Cortex of kidney (tissue), 1 donor: ENCODE measurements around the gene DCAKD.

Experiments
- DNase-seq: peaks from one replicate; lab custom pipeline; 2025; lab: John Stamatoyannopoulos, UW

DCAKD gene

GRCh38 chr17:44999433-44999832 lies 52.0 kb downstream of the DCAKD start:
- no peak for DNase-seq

GRCh38 chr17:44998646-44999045 lies 52.8 kb downstream of the DCAKD start:
- DNase-seq: no peak

DNA sequence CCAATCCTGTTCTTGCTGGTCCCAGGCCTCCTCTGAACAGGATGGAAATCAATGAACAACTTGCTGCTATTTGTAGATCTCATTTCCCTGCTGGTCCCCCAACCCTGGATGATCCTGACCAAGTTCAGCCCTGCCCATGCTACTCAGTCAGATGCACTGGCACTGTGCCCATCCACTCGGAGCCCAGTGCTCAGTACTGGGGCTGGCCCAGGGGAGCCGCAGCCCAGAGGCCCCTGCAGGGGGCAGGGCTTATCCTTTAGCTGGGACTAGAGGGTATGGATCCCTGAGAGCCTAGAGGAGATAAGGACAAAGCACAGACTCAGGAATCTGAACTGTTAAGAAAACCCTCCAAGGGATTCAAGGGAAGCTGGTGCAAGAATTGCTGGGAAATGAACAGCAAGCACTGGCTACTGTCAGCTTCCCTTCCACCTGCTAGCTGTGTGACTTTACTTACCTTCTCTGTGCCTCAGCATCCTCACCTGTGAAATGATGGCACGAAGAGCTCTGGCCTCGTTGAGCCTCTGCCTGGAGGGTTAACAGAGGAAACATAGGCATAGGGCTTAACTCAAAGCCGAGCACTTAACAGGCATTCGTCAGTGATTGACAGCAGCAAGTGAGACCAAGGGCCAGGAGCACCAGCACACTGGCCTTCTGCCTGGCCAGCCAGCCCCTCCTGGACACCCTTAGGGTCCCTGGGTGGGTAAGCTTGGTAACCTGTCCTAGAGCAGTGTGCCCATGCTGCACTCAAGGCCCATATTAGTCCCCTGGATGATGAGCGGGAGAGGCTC lies 53.5 kb downstream of the DCAKD start:
- no peak for DNase-seq

DNA sequence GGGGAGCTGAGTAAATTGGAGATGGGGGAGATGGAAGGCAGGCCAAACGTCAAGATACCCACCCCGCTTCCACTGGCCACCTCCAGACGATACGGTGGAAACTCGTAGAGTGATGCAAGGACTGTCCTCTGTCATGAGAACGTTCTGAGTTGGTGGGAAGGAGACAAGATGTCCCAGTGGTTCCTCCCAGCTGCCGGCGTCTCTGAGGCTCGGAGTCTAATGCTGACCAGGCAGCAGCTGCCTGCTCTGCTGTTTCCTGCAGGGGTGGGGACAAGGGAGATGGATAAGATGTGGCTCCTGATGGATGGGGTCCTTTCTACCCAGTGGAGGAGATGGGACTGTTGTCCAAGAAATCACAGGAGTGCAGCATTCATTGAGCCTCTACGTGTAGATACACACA lies 55.1 kb downstream of the DCAKD start:
- DNase-seq: no peak

DNA sequence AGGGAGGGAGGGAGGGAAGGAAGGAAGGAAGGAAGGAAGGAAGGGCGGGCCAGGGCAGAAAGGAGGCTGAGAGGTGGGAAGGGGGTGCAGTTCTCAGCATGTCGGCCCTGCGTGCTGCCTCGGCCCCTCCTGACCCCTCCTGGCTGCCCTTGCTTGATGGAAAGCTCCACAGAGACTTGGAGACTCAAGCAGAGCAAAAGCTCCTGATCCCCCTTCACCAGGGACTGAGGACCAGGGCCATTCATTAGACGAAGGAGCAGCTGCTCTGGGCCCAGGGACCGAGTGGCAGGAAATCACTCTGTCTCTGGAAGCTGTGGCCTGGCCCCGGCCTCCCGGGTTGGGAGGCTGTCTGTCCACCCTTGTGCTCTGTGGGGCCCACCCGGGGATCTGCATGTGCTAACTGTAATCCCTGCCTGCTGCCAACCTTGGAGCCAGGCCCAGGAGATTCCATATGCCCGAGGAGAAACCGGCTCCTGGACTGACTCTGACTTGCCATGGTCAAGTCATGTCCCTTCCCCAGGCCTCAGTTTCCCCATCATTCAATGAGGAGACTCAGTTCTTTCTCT lies 55.9 kb downstream of the DCAKD start:
- no peak for DNase-seq

GRCh38 chr17:44992242-44992939 lies 59.0 kb downstream of the DCAKD start:
- DNase-seq: no peak

DNA sequence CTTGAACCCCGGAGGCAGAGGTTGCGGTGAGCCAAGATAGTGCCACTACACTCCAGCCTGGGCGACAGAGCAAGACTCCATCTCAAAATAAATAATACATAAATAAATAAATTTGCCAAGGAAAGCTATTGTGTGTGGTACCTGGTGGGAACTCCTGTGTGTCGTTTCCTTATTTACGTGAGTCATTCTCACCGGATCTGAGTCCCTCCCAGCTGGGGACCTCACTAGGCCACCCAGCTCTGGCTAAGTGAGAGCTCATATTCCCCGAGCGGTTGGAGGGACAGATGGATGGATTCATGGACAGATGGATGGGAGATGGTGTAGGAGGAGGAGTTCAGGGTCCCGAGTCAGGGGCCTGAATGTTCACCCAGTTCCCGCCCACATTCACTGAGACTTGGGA lies 60.4 kb downstream of the DCAKD start:
- DNase-seq: no peak

GRCh38 chr17:44989552-44990138 lies 61.8 kb downstream of the DCAKD start:
- DNase-seq: no peak

DNA sequence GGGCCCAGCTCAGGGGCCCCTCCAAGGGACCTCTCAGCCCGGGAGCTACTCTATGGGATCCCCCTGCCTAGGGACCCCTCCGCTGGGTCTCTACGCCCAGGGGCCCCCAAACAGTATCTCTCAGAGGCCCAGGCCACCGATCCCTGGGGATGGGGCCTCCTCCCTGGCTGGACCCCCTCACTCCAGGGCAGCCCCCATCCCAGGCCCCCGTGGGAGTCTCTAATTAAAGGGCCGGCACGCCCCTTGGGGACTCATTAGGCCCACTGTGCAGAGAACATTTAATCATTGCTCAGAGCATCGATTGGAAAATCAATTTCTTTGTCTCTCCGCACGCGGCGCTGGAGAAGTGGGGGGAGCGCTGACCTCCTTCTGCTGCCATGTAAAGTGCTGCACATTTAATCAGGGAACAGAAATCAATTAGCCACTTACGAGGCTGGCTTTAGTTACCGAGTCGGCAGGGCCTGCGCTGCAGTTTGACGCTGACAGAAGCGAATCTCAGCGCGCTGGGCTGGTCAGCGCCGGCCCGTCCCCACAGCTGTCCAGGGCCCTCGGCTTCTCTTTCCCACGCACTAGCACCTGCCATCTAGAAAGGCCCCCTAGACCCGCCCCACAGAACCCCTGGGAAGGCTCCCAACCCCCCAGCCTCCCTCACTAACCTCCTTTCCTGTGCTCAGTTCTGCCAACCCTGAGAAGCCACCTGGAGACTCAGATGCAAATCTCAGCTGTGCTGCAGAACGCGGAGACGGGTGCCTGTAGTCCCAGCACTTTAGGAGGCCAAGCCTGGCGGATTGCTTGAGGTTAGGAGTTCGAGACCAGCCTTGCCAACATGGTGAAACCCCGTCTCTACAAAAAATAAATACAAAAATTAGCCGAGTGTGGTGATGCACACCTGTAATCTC lies 63.1 kb downstream of the DCAKD start:
- DNase-seq: no peak

GRCh38 chr17:44983563-44983962 lies 67.9 kb downstream of the DCAKD start:
- DNase-seq: no peak

DNA sequence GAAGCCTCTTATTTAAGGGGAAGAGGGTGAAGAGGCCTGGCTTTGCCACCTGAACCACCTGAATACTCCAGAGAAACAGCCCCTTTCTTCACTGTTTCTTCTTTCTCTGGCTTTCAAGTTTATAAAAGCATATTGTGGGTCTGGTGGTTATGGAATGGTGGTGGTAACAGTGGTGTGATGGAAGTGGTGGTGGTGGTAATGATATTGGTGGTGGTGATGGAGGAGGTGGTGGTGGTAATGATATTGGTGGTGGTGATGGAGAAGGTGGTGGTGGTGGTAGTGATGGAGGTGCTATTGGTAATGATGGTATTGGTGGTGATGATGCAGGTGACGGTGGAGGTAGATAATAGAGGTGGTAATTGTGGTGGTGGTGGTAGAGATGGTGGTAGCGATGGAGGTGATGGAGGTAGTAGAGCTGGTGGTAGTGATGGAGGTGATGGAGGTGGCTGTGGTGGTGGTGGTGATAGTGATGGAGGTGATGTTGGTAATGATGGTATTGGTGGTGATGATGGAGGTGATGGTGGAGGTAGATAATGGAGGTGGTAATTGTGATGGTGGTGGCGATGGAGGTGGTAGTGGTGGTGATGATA lies 69.2 kb downstream of the DCAKD start:
- no peak for DNase-seq

GRCh38 chr17:44981221-44981968 lies 70.0 kb downstream of the DCAKD start:
- DNase-seq: no peak

GRCh38 chr17:44979426-44979995 lies 71.9 kb downstream of the DCAKD start:
- no peak for DNase-seq

DNA sequence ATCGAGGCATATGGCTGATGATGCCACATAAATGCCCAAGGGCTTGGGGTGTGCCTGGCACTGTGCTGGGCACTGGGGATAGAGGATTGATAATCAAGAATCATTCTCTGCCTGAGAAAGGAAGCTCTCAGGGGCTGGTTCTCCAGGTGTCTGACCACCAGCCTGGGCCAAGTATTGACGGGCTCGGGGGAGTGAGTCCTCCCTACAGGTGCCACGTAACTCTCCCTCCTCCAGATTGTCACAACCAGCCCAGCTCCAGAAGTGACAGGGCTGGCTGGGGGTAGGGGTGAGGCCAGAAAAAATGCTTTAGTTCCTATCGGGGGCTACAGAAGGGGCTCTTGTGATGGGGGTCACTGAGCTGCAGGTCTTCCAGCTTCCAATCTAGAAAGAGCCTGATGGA lies 72.6 kb downstream of the DCAKD start:
- no peak for DNase-seq

DNA sequence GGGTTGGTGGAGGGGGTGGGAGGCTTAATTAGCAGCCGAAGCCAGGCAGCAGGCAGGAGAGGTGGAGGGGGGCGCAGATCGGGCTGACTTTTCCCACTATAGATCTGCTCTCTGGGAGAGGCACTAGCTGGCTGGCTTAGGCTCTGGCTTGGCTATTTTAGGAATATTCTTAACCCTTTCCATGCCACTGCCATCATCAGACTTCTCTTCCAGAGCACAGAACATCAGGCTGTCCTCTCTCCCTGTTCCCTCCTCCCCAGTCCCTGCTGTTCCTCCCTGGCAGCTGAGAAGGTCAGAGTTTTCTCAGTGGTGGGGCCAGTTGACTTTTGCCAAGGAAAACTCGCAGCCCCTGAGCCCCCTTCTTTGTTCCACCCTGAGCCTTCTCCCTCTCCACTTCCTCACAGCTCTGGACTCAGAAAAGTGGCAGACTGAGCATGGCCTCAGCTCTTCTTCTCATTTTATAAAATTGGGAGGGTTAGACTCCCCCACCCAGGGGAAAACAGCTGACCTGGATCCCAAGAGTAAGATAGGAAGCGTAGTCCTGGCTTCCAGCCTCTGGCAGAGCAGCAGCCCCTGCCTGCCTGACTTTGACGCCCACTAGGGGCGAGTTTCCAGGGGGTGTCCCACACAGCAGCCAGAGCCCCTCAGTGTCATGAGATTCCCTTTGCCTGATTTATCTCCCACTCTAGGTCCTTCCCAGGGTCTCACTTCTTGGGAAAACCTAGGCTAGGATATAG lies 73.5 kb downstream of the DCAKD start:
- no peak for DNase-seq

DNA sequence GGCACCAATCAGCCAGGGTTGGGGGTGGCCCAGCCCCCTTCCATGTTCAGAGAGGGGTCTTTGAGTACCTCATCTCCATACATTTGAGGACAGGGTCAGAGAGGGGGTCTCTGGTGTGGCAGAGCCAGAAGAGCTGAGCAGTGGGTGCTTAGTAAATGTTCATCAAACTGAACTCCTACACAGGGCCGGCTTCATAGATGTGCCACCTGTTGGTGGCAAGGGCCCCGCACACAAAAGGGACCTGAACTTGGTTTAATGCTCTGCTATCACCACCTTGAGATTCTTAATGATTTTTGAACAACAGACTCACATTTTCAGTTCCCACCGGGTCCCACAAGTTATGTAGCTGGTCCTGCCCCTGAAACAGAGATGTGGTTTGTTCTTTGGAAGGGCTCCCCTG lies 74.4 kb downstream of the DCAKD start:
- no peak for DNase-seq

GRCh38 chr17:44976206-44976605 lies 75.2 kb downstream of the DCAKD start:
- DNase-seq: no peak
